ENCODE measurements around the gene NAV2. TPM values are rescaled to one million over a fixed set of nuclear protein-coding genes. Genes with fewer than 3 reads are reported as not detected.

The NAV2 gene
- total RNA-seq, 2 experiments from 2014 or later, result 0.23 to 0.36 TPM

- no peaks in the 10 kb centered on the region for H3K4me1 Mint-ChIP-seq (ENCODE audit: low read depth)
- no peak overlapping the region for H3K4me3 Mint-ChIP-seq
- no peaks in the 10 kb centered on the region for H3K9me3 Mint-ChIP-seq
- intact Hi-C loops (cut with micrococcal nuclease), result no loop called here
- no peaks in the 10 kb centered on the region for H3K36me3 Mint-ChIP-seq (ENCODE audit: low read depth)
- ATAC-seq, result no peak
- ChIA-PET POLR2A (no interaction called here), CTCF (interaction anchor here (0.7 to 3.7 kb wide), 2 partner anchors 175 to 667 kb away, joined by 3 to 21 read pairs; no protein-coding TSS in a partner anchor)
- H3K27ac Mint-ChIP-seq, result no peak overlapping the region
- no peak for TF ChIP-seq CTCF (IDR thresholded peaks at IDR 0.05)
- no peak for DNase-seq
- peaks cover 5% of the 10 kb centered on the region for H3K27me3 Mint-ChIP-seq
These were observed 25.5 kb downstream of the NAV2 start for GRCh38 chr11:19738124-19738523.

DNA sequence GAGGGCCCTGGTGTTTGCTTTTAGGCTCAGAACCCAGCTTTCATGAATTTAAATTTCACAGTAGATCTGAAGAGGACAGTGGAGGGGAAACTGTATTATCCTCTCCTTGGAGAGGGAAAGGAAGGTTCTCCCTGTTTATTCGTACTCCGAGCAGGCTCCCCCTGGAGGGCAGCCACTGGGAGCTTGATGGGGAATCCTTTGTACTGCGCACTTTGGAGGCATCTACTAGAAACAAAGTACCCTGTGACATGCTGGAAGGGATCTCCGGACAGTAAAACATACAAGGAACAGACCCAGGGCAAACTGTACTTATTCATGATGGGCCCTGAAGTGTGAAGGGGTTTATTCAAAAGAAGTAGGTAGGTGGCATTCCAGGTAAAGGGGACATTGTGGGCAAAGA, 27.2 kb downstream of the NAV2 start:
- POLR2A ChIA-PET, result no interaction called here
- DNase-seq, result no peak
- ATAC-seq, result no peak
- H3K27ac Mint-ChIP-seq, result no peak overlapping the region
- H3K27me3 Mint-ChIP-seq, result peaks cover 5% of the 10 kb centered on the region
- CTCF ChIA-PET, result interaction anchor here (3.7 kb wide), 1 partner anchor 176 kb away, joined by 21 read pairs; no protein-coding TSS in a partner anchor
- no peaks in the 10 kb centered on the region for H3K4me1 Mint-ChIP-seq (ENCODE audit: low read depth)
- intact Hi-C loops (cut with micrococcal nuclease), result loop anchor here (5.0 kb wide), 1 partner anchor 668 kb away; no protein-coding TSS in a partner anchor
- TF ChIP-seq CTCF (IDR thresholded peaks at IDR 0.05), result no peak
- no peaks in the 10 kb centered on the region for H3K36me3 Mint-ChIP-seq (ENCODE audit: low read depth)
- no peak overlapping the region for H3K4me3 Mint-ChIP-seq
- H3K9me3 Mint-ChIP-seq, result no peaks in the 10 kb centered on the region

DNA sequence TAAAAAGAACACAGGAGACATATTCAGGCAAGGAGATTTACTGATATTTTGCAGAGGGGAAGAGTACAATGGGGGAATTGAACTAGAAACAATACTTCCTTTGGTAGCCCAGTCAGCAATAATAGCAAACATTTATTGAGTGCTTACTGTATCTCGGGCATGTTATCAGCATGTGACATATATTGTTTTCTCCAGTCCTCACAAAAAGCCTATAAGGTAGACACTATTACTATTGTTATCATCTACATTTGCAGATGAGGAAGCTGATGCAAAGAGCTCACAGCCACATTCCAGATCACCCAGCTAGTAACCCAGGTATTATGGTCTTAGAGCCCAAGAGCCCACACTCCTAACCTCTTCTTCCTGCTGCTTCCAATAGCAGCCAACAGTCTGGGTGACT, 27.9 kb downstream of the NAV2 start:
- Mint-ChIP-seq H3K27me3 (peaks cover 5% of the 10 kb centered on the region), H3K9me3 (no peaks in the 10 kb centered on the region), H3K36me3 (ENCODE audit: low read depth) (no peaks in the 10 kb centered on the region), H3K4me3 (no peak overlapping the region), H3K27ac (no peak overlapping the region), H3K4me1 (ENCODE audit: low read depth) (no peaks in the 10 kb centered on the region)
- ChIA-PET POLR2A (no interaction called here), CTCF (interaction anchor here (0.6 kb wide), 1 partner anchor 33 kb away, joined by 3 read pairs; no protein-coding TSS in a partner anchor)
- ATAC-seq (no peak), DNase-seq (no peak)
- intact Hi-C loops (cut with micrococcal nuclease), result loop anchor here (5.0 kb wide), 1 partner anchor 668 kb away; no protein-coding TSS in a partner anchor
- no peak for TF ChIP-seq CTCF (IDR thresholded peaks at IDR 0.05)

- Mint-ChIP-seq H3K27ac (no peak overlapping the region), H3K4me1 (ENCODE audit: low read depth) (no peaks in the 10 kb centered on the region), H3K9me3 (no peaks in the 10 kb centered on the region), H3K4me3 (no peak overlapping the region), H3K36me3 (ENCODE audit: low read depth) (no peaks in the 10 kb centered on the region), H3K27me3 (peaks cover 6% of the 10 kb centered on the region)
- intact Hi-C loops (cut with micrococcal nuclease), result loop anchor here (2.0 to 5.0 kb wide), 2 partner anchors 182 to 670 kb away; no protein-coding TSS in a partner anchor
- TF ChIP-seq CTCF (IDR thresholded peaks at IDR 0.05), result peak; percentile 72
- POLR2A ChIA-PET, result no interaction called here
- CTCF ChIA-PET, result interaction anchor here (0.8 to 2.7 kb wide), 18 partner anchors 9 to 672 kb away, joined by 3 to 56 read pairs (median 3); no protein-coding TSS in a partner anchor
- ATAC-seq, result peak; percentile 84
- peak; percentile 77 for DNase-seq
These were observed 30.1 kb downstream of the NAV2 start for GRCh38 chr11:19742588-19743292.

DNA sequence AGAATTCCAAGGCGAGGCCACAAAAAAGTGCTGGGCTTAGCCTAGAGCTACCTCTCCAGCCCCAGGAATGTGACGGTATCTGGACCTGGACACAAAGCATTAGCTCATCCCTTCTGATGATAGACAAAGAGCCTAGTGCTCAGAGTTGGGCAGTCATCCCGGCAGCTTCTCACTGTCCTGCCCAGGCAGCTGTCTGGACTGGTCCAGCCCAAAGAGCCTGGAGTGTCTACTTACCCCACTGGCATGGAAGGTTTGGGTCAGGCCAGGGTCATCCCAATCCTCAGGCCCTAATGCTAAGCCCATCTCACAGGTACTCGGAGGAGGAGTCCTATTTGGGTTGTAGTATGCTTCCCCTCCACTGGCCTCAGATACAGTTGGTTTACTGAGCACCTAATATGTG, 31.0 kb downstream of the NAV2 start:
- ATAC-seq, result no peak
- no peak overlapping the region for H3K27ac Mint-ChIP-seq
- ChIA-PET CTCF (interaction anchor here (0.6 to 2.7 kb wide), 15 partner anchors 8 to 673 kb away, joined by 3 to 56 read pairs (median 3); no protein-coding TSS in a partner anchor), POLR2A (no interaction called here)
- H3K4me1 Mint-ChIP-seq (ENCODE audit: low read depth), result no peaks in the 10 kb centered on the region
- no peaks in the 10 kb centered on the region for H3K9me3 Mint-ChIP-seq
- H3K36me3 Mint-ChIP-seq (ENCODE audit: low read depth), result no peaks in the 10 kb centered on the region
- H3K4me3 Mint-ChIP-seq, result no peak overlapping the region
- H3K27me3 Mint-ChIP-seq, result peaks cover 6% of the 10 kb centered on the region
- DNase-seq, result no peak
- intact Hi-C loops (cut with micrococcal nuclease), result loop anchor here (2.0 to 5.0 kb wide), 2 partner anchors 183 to 671 kb away; no protein-coding TSS in a partner anchor
- TF ChIP-seq CTCF (IDR thresholded peaks at IDR 0.05), result no peak
